HG02763 (cell line): ENCODE measurements around the gene HOXB3.

Experiments
- ATAC-seq: cut with Tn5 transposase; IDR thresholded peaks from one replicate; pipeline ENCODE4 v1.9.1; 2021; ENCODE audit warnings: mild to moderate bottlenecking, moderate library complexity; ENCODE audit not compliant: unreplicated experiment

HOXB3 gene

DNA sequence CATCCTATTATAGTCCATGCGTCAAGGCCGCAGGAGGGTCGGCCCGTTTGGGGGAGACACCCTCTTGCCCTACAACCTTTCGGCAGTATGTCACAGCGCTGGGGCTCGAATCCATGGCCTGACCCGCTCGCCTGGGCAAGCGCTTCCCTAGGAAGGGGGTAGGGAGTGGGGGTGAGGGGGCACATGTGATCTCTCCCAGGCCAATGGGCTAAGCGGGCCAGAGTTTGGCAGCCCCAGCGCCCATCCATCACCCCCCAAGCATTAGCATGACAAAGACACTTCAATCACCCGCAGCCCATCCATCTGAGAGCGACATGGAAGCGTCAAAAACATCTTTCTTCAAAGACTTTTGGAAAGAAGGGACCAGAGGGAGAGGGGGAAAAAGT lies 59.2 kb downstream of the HOXB3 start, which contains the start of gene HOXB1:
TSS of gene HOXB1 (minus strand) at position 125 of the 386 bp plus-strand sequence. CDS start at position 18, 107 bp downstream.
- ATAC-seq = no peak

DNA sequence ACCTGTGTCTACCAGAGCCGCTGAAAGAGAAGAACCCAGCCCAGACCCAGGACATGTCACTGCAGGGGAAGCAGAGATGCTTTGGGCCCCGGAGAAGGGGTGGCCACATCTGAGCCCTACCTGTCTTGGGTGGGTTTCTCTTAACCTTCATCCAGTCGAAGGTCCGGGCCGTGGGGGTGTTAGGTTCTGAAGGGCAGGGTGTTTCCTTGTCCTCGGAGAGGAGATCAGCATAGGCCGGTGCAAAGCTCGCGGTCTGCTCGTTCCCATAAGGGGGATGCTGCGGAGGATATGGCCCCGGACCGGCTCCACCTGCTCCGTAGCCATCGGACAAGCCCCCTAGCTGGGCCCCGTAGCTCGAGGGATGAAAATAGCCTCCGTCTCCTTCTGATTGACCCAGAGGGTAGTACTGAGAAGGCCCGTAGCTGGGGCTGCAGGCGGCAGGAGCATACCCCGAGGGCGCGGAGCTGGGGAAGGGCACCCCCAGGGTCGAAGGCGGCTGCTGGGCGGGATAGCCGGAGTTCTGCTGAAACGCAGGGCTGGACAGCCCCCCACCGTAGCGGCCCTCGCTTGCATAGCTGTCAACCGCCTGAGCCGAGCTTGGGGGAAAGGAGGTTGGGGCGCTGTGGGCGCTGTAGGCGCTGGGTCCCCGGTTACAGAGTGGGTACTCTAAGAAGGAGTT lies 59.7 kb downstream of the HOXB3 start:
- no peak for ATAC-seq

DNA sequence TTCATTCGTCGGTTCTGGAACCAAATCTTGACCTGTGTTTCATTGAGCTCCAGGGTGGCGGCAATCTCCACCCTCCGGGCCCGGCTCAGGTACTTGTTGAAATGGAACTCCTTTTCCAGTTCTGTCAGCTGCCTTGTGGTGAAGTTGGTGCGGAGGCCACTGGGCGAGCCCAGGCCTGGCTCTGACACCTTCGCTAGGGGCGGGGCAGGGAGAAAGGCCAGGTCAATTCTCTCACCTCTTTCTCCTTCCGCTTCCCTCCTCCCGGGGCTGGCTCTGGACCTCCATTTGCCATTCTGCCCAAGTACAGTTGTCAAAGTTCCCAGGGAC lies 60.4 kb downstream of the HOXB3 start:
- no peak for ATAC-seq

DNA sequence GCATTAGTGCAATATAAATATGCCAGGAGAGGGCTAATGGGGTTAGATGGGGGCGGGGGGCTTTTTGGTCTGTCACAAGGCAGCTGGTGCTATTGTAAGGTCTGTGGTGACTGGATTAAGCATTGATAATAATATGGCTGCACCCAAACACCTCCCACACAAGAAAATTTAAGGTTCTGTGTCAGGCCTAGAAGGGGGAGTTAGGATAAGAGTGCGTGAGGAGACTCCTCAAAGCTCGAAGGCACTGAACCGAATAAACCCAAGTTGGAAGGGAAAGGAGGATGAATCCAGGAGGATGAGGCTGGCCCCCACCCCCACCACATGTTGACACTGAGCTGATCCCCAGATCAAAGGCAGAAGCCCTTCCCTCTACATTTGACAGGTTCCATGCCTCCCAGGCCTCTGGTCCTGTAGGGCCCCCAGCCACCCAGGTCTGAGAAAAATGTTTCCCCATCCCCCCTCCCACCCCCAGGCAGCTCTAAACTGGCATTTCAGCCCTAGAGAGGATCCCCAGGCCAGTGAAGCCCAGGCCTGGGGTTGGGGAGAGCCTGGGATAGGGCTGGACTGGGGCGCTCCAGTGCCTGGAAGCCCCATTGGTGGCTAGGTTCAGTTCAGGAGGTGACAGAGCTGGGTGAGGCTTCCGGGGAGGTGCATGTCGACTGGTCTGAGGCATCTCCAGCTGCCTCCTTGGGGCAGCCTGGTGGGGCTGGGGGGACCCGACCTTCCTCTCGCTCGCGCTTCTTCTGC lies 60.9 kb downstream of the HOXB3 start:
- ATAC-seq = no peak

DNA sequence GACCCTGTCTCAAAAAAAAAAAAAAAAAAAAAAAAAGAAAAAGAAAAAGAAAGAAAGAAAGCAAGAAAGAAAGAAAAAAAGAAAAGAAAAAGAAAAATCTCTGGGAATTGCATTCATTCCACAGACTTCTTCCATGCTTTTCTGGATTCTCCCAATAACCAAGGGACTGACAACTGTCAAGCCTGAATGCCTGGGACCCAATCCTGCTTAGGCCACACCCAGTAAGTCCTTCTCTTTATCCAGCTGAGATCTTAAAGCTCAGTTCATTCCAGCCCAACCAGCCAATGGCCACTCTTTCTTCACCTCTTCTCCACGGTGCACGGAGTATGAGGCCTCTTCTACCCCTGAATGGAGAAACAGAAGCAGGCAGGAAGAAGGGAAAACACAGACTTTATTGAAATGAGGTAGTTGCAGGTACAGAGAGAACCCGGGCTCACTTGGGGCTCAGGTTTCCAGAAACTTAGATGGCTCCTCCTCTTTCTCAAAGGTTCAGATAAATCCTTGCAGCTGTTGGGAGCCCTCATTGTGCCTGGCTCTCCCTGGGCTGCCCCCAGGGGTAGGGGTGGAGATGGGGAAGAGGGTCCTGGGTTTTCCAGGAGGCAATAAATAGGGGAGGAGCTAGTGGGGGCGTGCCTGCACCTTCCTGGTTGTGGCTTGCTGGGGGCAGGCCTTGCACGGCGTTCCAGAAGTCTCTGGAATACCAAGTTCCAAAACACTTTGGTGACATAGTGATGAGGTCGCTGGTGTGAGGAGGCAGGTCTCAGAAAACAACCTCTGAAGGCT lies 61.7 kb downstream of the HOXB3 start:
- ATAC-seq = no peak

DNA sequence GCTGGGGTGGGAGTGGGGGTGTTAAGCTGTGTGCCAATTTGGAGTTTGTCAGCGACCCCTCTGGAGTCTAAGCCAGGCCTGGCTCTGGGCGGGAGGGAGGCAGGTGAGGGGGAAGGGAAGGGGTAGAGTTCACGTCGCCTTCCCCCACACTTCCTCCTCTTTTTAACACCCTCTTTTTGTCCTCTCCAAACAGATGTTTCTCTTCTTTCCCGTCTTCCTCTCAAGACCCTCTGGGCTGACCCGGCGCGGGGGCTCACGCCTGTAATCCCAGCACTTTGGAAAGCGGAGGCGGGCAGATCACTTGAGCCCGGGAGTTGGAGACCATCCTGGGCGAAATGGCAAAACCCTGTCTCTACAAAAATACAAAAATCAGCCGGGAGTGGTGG lies 62.5 kb downstream of the HOXB3 start:
- ATAC-seq = no peak

DNA sequence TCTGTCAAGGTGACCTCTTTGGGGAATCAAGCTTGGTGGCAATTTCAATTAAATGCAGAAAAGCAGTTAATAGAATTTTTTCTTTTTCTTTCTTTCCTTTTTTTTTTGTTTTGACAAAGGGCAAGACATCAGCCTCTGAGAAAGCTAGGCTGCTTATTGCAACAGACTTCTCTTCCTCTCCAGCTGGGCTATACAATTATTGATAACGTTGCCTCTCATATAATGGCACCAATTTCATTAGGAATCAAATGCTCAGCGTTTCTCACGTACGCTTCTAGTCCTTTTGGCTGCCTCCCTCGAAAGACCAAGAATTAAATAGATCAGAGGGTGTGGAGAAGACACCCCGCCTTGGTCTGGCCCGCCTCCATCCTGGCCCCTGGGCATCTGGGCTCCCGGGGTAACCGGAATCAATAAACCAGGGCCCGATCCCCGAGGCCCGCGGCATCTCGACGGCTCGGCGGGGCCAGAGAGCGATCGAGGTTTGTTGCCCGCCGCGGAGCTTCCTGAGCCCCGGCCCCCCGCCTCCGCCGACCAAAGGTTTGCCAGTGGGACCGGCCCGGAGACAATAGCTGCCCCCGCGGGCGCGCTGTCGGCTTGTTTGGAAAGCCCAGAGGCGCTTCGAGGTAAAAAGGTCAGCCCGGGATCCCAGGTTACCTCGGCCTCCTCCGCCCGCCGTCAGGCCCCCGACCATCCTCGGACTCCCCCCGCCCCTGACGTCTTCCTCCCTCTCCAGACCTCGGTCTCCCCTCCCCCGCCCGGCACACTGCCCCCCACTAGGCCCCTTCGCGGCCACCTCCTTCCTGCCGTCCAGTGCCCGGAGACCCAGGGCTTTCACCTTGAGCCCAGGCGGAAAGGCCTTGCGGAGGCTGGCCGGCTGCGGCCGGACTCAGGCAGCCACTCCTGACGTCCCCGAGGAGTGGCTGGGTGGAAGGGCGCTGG lies 63.2 kb downstream of the HOXB3 start:
- no peak for ATAC-seq

DNA sequence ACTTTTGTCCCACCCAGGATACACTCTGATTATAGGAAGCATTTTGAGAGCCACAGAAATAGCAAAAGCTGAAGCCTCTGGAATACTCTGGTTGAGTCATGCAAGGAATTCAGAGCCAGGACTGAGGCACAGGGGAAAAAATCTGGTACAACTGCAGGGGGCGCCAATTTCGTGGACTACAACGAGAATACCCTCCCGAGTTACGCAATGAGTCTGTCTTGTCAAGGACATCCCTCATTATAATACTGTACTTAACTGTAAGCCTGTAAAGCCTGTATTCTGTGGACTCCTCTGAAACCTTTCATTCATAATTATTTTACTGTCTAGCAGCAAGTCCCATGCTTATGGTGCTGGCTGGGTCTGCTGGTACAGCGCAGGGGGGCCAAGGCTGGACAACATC lies 67.0 kb downstream of the HOXB3 start:
- no peak for ATAC-seq

DNA sequence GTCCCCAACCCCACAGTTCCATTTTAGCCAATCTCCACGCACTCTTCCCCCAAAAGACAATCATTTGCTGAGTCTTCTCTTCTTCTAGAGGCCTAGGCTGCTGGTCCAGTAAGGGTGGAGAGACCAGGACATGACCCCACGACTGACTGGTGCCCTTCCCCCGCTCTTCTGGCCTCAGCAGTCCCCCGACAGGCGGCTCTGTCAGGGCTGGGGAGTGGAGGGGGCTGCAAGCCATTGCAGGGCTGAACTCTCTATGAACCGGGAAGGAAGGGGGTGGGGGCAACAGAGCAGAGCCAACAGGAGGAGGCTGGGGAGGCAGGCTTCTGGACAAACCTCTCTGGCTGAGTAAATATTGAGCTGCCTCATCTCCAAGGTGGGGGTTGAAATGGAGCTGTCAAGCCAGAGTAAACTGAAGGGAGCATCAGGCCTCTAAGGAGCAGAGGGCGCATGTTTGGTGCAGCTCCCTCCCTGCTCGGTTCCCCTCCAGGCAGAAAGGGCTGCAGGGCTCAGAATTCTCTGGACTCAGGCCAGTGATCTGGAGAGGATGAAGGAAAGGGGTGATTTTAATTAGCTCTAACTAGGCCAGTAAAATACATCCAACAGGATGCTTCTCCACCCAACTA lies 67.9 kb downstream of the HOXB3 start:
- ATAC-seq = no peak

DNA sequence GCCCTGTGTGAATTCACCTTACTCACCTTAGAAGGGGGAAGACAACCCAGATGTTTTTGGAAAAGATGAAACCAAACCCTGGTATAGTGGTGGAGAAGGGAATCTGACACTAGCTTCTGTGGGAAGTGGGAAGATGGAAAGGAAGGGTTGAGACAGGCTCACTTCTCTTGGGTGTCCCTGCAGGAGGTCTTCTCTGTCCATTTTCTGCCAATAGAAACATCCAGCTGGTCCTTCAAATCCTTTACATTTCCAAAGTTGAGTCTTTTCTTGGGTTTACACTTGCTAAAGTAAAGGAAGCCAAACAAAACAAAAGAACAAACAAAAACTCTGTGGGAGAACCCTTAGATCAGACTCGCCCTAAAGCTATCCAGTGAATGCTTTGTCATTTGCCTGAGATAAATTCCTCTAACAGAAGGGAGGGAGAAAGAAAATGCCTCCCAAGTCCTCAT lies 69.4 kb downstream of the HOXB3 start:
- no peak for ATAC-seq

DNA sequence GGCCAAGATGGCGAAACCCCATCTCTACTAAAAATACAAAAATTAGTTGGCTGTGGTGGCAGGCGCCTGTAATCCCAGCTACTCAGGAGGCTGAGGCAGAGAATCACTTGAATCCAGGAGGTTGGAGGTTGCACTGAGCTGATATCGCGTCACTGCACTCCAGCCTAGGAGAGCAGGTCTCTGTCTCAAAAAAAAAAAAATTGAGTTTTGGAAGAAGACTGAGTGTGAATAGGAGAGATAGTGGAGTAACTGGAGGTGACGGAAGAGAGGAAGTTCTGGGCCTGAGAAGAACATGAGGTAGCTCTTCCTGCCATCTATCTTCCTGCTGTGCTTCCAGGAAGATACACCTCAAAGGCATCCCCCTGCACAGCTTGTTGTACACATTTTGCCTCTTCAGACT lies 70.6 kb downstream of the HOXB3 start:
- no peak for ATAC-seq

DNA sequence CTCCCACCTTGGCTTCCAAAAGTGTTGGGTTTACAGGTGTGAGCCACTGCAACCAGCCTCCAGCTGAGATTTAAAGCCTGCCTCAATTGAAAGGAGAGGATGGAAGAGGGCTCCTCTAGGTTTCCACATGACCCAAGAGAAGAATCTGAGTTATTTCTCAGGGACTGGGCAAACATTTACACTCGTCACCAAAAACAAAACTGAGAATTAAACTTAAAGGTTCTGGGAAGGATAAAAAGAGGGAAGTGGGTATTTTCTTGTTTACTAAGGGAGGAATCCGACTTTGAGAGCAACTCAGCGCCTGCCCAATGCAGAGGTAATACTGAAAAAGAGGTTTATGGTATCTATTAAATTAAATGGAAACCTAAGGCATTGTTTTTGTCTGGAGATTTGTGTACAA lies 72.6 kb downstream of the HOXB3 start:
- ATAC-seq = no peak

DNA sequence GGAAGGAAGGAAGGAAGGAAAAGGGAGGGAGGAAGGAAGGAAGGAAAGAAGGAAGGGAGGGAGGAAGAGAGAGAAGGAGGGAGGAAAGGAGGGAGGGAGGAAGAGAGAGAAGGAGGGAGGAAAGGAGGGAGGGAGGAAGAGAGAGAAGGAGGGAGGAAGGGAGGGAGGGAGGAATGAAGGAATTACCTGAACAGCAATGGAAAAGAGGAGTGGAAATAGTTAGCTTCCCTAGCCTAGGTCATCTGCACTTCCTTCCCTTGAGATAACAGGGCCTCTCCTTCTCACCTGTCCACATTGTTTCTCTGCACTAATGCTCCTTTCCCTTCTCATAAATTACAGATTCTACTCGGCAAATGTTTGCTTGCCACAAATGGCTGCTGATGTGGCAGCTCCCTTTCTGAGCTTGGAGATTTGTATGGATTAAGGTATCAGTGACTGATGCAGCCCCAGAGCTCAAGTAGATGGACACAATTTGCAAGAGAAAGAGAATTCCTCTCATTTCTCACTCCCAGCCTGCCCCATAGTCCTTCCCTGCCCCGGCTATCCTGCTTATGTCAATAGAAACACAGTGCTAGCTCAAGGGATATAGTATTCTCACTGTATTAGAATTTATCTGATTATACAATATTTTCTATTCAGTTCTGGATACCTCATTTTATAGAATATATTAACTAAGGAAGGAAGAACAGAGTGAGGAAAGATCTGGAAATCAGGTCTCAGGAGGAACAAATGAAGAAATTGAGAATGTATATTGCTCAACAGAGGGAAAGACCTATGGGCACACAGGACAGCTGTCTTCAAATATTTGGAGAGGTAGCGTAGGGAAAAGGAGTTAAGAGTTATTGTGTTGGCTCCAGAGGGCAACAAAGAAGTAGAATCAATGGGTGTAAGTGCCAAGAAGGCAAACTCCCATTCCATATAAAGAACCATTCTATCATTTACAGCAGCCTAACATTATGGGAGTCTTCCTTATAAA lies 73.8 kb downstream of the HOXB3 start:
- no peak for ATAC-seq

DNA sequence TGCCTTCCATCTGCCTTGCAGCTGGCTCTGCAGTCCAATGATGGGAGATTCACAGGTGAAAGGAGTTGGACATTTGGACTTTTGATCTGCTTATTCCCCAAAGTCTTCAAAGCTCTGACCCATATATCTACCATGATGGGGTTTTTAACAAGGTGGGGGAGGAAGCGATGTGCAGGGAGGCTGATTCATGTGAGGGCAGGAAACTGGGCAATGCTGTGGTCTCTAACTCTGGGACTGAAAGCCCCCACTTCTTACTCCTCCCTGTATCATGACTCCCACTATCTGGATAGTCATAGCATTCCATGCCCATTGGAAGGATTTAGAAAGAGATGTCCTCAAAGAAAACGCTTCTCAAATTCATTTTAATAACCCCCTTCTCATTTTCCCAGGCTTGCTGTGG lies 75.6 kb downstream of the HOXB3 start:
- no peak for ATAC-seq

DNA sequence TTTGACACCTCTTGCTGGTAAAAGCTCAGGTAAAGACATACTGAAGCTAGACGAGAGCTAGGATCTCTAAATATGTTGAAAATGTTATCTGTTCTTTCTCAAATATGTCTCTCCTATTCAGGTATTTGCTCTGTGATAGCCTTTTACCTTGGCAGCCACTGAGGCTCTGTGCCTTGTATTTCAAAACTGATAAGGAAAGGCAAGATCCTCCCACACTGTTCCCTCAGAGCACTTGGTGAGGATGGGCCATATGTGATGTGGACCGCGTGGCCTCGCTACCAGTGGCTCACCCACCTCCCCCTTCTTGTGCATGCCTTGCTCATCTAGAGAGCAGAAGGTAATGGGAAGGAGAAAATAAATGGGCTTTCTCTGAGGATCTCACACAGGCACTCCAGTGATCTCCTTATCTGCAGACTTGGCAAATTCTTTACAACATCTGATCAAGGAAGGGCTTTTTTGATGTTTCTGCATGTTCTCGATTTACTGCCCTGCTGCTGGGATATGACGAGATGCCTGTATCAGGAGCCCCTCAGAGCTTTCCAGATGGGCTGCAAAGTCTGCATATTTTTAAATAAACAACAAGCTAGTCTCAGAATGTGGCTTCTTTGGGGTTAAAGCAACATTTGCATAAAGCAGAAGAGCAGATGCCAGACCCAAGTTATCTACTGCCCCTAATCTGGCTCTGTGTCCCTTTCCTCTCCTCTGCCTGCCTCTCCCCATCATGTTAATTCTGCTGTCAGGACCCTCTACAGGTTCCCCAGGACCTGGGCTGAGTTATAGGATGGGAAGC lies 76.2 kb downstream of the HOXB3 start:
- ATAC-seq = no peak

DNA sequence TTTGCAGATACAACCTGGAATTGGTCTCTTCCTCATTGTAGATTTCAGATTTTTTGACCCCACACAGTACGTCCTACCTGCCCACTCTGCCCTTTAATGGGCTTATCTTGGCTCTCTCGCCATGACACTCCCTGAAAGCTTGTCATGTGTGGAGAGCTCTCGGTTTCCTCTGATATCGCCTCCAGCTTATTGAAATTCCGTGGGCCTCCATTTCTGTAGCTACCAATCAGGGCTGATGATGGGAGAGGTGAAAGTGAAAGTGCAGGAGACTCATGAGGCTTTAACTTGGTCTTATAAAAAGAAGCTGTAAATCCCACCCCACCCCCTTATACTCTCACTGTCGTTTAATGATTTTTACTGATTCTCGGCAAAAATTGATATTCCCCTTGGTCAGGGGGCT lies 76.9 kb downstream of the HOXB3 start:
- no peak for ATAC-seq

DNA sequence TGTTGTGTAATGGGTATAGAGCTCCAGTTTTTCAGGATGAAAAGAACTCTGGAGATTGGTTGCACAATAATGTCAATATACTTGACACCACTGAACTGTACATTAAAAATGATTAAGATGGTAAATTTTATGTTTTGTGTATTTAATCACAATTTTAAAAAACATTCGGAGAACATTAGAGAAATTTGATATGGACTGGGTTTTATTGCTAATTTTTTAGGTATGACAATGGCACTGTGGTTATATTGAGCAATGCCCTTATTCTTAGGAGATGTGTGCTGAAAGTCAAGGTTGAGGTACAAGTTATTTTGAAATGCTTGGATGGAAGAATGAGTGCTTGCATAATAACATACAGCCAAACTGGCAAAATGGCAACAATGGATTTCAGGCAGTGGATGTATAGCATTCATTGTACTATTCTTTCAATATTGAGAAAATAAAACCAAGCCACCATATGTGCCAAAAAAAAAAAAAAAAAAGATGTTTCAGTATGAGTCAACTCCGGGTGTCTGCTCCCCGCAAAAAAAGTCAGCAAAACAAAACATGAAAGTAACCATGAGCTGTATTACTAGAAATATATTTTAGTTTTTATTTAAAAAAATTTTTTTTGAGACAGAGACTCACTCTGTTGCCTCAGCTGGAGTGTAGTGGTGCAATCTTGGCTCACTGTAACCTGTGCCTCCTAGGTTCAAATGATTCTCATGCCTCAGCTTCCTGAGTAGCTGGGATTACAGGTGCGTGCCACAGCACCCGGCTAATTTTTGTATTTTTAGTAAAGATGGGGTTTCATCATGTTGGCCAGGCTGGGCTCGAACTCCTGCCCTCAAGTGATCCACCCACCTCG lies 79.1 kb downstream of the HOXB3 start:
- no peak for ATAC-seq

DNA sequence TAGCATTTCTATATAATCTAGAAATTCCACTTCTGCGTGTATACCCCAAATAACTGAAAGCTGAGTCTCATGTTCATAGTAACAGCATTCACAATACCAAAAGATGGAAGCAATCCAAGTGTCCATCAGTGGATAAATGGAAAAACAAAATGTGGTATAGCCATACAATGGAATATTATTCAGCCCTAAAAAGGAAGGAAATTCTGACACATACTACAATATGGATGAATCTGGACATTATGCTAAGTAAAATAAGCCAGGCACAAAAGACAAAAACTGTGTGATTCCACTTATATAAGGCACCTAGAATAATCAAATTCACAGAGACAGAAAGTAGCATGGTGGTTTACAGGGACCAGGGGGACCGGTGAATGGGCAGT lies 79.7 kb downstream of the HOXB3 start:
- no peak for ATAC-seq
